ENCODE measurements around the gene CD1D.
"Not testable (repeated sequence)": the region's sequence is repeated elsewhere in the genome, so short reads cannot be mapped to it uniquely, and the experiment has no call there.

CD1D gene

GRCh38 chr1:158163000-158163947 is 17.4 kb upstream of the CD1D start:
- in situ Hi-C loops (cut with MboI; ENCODE audit: low pct_unique_long_range_greater_than_20kb, low sequenced_read_pairs, unreplicated experiment) = no loop called here
- DNase-seq (ENCODE audit: low spot score) = peak; percentile 36
- TF ChIP-seq CTCF (IDR thresholded peaks at IDR 0.05; ENCODE audit: extremely low read depth, insufficient read depth, missing control alignments) = no peak

- DNase-seq (ENCODE audit: low spot score) = no peak
- in situ Hi-C loops (cut with MboI; ENCODE audit: low pct_unique_long_range_greater_than_20kb, low sequenced_read_pairs, unreplicated experiment) = no loop called here
- TF ChIP-seq CTCF (IDR thresholded peaks at IDR 0.05; ENCODE audit: extremely low read depth, insufficient read depth, missing control alignments) = no peak
Measured at GRCh38 chr1:158169105-158169504, 11.6 kb upstream of the CD1D start.

- not testable (repeated sequence) for DNase-seq (ENCODE audit: low spot score)
- in situ Hi-C loops (cut with MboI; ENCODE audit: low pct_unique_long_range_greater_than_20kb, low sequenced_read_pairs, unreplicated experiment) = loop anchor here (25.0 kb wide), 1 partner anchor 836 kb away; the partner anchor contains the start of gene IFI16
Measured at GRCh38 chr1:158175915-158176314, 4.8 kb upstream of the CD1D start.

GRCh38 chr1:158176399-158176798 is 4.3 kb upstream of the CD1D start:
- DNase-seq (ENCODE audit: low spot score) = no peak
- TF ChIP-seq CTCF (IDR thresholded peaks at IDR 0.05; ENCODE audit: extremely low read depth, insufficient read depth, missing control alignments) = no peak
- in situ Hi-C loops (cut with MboI; ENCODE audit: low pct_unique_long_range_greater_than_20kb, low sequenced_read_pairs, unreplicated experiment) = loop anchor here (25.0 kb wide), 1 partner anchor 836 kb away; the partner anchor contains the start of gene IFI16

- not testable (repeated sequence) for DNase-seq (ENCODE audit: low spot score)
- in situ Hi-C loops (cut with MboI; ENCODE audit: low pct_unique_long_range_greater_than_20kb, low sequenced_read_pairs, unreplicated experiment) = loop anchor here (25.0 kb wide), 1 partner anchor 835 kb away; the partner anchor contains the start of gene IFI16
Measured at GRCh38 chr1:158176849-158177699, 3.6 kb upstream of the CD1D start.

- in situ Hi-C loops (cut with MboI; ENCODE audit: low pct_unique_long_range_greater_than_20kb, low sequenced_read_pairs, unreplicated experiment) = loop anchor here (25.0 kb wide), 1 partner anchor 834 kb away; the partner anchor contains the start of gene IFI16
- no peak for TF ChIP-seq CTCF (IDR thresholded peaks at IDR 0.05; ENCODE audit: extremely low read depth, insufficient read depth, missing control alignments)
- peak; percentile 55 for DNase-seq (ENCODE audit: low spot score)
Measured at GRCh38 chr1:158177700-158178450, 2.8 kb upstream of the CD1D start.

All from GM13977 (cell line).